ENCODE results near the gene SCN11A. TPM values are rescaled to one million over a fixed set of nuclear protein-coding genes. Genes with fewer than 3 reads are reported as not detected.

The SCN11A gene
- total and polyA plus RNA-seq, 7 donors = 0.03 to 0.05 (median 0.04) TPM; not detected in 4

DNA sequence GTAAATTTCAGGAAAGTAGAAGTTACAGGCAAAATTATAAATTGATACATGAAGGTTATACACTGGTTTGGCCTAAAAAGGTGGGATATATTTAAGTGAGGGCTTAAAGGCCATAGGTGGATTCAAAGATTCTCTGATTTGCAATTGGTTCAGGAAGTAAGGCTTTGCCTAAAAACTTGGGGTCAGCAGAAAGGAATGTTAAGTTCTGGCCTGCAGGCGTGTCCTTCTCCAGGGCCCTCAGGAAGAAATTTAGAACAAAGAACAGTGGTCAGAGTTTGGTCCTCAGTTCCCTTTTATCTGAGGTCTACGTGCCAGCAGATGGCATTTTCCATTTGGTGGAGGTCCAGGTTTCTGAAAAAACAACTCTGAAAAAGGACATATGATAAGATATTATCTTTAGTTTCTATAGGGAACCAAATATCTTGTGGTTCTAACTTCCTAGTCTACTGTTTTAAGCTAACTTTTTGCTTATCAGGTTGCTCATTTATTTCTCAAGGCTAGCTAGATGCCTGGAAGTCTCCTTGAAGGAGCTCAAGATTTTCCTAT lies 40.5 kb downstream of the SCN11A start:
- Histone ChIP-seq H3K9me3 (no peaks in the 10 kb centered on the region), H3K27ac (no peak overlapping the region), H3K4me3 (no peak overlapping the region), H3K4me1 (no peaks in the 10 kb centered on the region), H3K27me3 (ENCODE audit: insufficient read depth in 3 of 3, low read length in 2 of 3) (no peaks in the 10 kb centered on the region), H3K36me3 (ENCODE audit: insufficient read depth in 1 of 2, low read depth in 1 of 2) (no peaks in the 10 kb centered on the region)
- no peak for ATAC-seq
- DNase-seq = no peak
- intact Hi-C loops (cut with DNase I) = no loop called here
- WGBS, 3 donors = 52 to 60% (median 58%) methylated on average over 2 of the region's 2 CpGs
- TF ChIP-seq, protein P1, sequence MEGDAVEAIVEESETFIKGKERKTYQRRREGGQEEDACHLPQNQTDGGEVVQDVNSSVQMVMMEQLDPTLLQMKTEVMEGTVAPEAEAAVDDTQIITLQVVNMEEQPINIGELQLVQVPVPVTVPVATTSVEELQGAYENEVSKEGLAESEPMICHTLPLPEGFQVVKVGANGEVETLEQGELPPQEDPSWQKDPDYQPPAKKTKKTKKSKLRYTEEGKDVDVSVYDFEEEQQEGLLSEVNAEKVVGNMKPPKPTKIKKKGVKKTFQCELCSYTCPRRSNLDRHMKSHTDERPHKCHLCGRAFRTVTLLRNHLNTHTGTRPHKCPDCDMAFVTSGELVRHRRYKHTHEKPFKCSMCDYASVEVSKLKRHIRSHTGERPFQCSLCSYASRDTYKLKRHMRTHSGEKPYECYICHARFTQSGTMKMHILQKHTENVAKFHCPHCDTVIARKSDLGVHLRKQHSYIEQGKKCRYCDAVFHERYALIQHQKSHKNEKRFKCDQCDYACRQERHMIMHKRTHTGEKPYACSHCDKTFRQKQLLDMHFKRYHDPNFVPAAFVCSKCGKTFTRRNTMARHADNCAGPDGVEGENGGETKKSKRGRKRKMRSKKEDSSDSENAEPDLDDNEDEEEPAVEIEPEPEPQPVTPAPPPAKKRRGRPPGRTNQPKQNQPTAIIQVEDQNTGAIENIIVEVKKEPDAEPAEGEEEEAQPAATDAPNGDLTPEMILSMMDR (IDR thresholded peaks at IDR 0.05) = no peak

DNA sequence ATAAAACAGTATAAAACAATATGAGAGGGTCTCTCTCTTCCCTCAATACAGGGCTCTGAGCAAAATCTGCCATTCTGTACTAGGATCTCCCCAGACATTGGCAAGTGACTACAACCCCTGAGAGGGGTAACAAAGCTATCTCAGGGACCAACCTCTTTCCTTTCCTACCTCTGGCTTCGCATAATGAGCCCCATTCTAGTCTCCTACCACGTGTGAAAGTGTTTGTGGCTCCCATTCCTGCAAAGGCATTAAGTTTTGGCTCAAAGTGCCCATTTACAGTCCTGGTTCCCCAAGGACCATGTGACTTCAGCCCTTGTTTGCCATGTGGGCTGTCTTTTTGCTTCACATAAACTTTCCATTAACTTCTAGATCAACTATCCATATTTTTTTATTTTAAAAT lies 46.4 kb downstream of the SCN11A start:
- no peaks in the 10 kb centered on the region for H3K4me1 ChIP-seq
- no peak overlapping the region for H3K4me3 ChIP-seq
- no peaks in the 10 kb centered on the region for H3K36me3 ChIP-seq (ENCODE audit: insufficient read depth in 1 of 2, low read depth in 1 of 2)
- no peaks in the 10 kb centered on the region for H3K27me3 ChIP-seq (ENCODE audit: insufficient read depth in 3 of 3, low read length in 2 of 3)
- no peak overlapping the region for H3K27ac ChIP-seq
- ATAC-seq (no peak), DNase-seq (no peak)
- no peaks in the 10 kb centered on the region for H3K9me3 ChIP-seq
- WGBS, 3 donors = 26 to 38% (median 30%) methylated on average over 2 of the region's 2 CpGs
- TF ChIP-seq, protein P1 (IDR thresholded peaks at IDR 0.05) = no peak
- intact Hi-C loops (cut with DNase I) = no loop called here

Other genes starting within 250 kb of the SCN11A start
- not detected for gene SCN10A, start 235.7 kb downstream of the SCN11A start, total RNA-seq
- not detected for gene SCN10A, start 235.7 kb downstream of the SCN11A start, polyA plus RNA-seq
- gene WDR48, start 72 bp upstream of the SCN11A start, total RNA-seq = 10 to 100 TPM; 16.0 to 27.6 (median 21.6) TPM
- 10 to 100 TPM in 2 of 3 donors, 1 to 10 TPM in 1; 8.7 to 14.8 (median 10.8) TPM for gene WDR48, start 72 bp upstream of the SCN11A start, polyA plus RNA-seq
- 10 to 100 TPM; 34.3 to 46.7 (median 42.6) TPM for gene GORASP1, start 55.7 kb upstream of the SCN11A start, total RNA-seq
- 10 to 100 TPM; 27.3 to 37.3 (median 34.4) TPM for gene GORASP1, start 55.7 kb upstream of the SCN11A start, polyA plus RNA-seq
- 1 to 10 TPM in 1 of 4 donors, under 1 TPM in 3; 0.52 to 1.2 (median 0.78) TPM for gene TTC21A, start 55.7 kb upstream of the SCN11A start, total RNA-seq
- under 1 TPM; 0.62 to 1.00 (median 0.98) TPM for gene TTC21A, start 55.7 kb upstream of the SCN11A start, polyA plus RNA-seq
- gene CSRNP1, start 101.6 kb upstream of the SCN11A start, total RNA-seq = 10 to 100 TPM in 3 of 4 donors, 1 to 10 TPM in 1; 8.5 to 41.8 (median 30.0) TPM
- 10 to 100 TPM; 10.1 to 66.4 (median 14.0) TPM for gene CSRNP1, start 101.6 kb upstream of the SCN11A start, polyA plus RNA-seq
- 1,000 to 10,000 TPM in 1 of 4 donors, 100 to 1,000 TPM in 3; 601 to 2,126 (median 834) TPM for gene XIRP1, start 140.7 kb upstream of the SCN11A start, total RNA-seq
- gene XIRP1, start 140.7 kb upstream of the SCN11A start, polyA plus RNA-seq = 100 to 1,000 TPM; 111 to 561 (median 523) TPM
- 1 to 10 TPM in 2 of 4 donors, under 1 TPM in 2; 0.55 to 1.9 (median 1.3) TPM for gene CX3CR1, start 228.1 kb upstream of the SCN11A start, total RNA-seq
- gene CX3CR1, start 228.1 kb upstream of the SCN11A start, polyA plus RNA-seq = under 1 TPM; 0.03 to 0.26 (median 0.12) TPM